Measurements from ENCODE around the gene NUTM2F.
A peak's percentile ranks its signal among the peaks of the same experiment; 100 is the strongest.
"Not testable (repeated sequence)": the region's sequence is repeated elsewhere in the genome, so short reads cannot be mapped to it uniquely, and the experiment has no call there.

The NUTM2F gene

DNA sequence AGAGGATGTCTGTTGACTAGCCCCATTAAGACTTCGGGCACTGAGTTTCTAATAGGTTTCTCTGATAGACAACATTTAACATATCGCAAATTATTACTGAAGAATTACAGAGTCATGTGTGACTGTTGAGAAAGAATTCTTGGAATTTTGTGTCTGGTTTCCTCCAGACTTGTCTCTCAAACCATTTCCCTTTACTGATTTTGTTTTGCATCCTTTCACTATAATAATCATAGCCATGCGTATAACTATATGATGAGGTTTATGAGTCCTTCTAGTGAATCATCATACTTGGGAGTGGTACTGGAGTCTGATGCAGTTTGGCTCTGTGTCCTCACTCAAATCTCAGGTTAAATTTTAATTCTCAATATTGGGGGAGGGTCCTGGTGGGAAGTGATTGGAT, 42.3 kb downstream of the NUTM2F start:
- H3K36me3 ChIP-seq (ENCODE audit: control insufficient read depth in 1 of 2, insufficient read depth in 2 of 2, low read length in 2 of 2) = peaks cover 0 to 5% of the 10 kb centered on the region in 2 donors
- no peaks in the 10 kb centered on the region for H3K27me3 ChIP-seq (ENCODE audit: control insufficient read depth in 1 of 2, insufficient read depth in 2 of 2, low read length in 2 of 2)
- H3K9me3 ChIP-seq (ENCODE audit: control insufficient read depth in 1 of 2, low read length in 2 of 2) = peaks cover 0 to under 1% of the 10 kb centered on the region in 2 donors
- no peak overlapping the region for H3K27ac ChIP-seq (ENCODE audit: low read depth, low read length)
- no peak overlapping the region for H3K9ac ChIP-seq (ENCODE audit: low read depth in 1 of 2, low read length in 2 of 2)
- no peaks in the 10 kb centered on the region for H3K4me1 ChIP-seq (ENCODE audit: control insufficient read depth in 1 of 2, insufficient read depth in 2 of 2, low read length in 2 of 2)
- H3K4me3 ChIP-seq (ENCODE audit: low read depth in 1 of 2, low read length in 2 of 2) = no peak overlapping the region

DNA sequence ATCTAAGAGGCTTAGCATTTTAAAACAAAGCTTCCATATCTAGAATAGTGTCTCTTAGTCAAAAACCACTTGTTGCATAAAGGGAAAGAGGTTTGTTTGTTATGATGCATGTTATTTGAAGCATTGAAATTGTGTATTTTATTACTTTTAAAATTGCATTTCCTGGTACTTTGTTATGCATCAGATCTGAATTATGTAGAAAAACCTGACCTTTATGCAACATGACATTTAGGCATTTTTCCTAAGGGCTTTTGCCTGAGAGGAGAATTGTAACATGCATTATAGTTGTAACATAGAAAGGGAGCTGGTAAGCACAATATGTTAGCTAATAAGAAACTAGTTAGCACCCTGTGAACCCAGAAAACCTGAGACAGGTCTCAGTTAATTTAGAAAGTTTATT, 47.3 kb downstream of the NUTM2F start:
- H3K27me3 ChIP-seq (ENCODE audit: control insufficient read depth in 1 of 2, insufficient read depth in 2 of 2, low read length in 2 of 2) = no peaks in the 10 kb centered on the region
- peaks cover 4 to 13% of the 10 kb centered on the region in 2 donors for H3K36me3 ChIP-seq (ENCODE audit: control insufficient read depth in 1 of 2, insufficient read depth in 2 of 2, low read length in 2 of 2)
- no peak overlapping the region for H3K27ac ChIP-seq (ENCODE audit: low read depth, low read length)
- H3K9ac ChIP-seq (ENCODE audit: low read depth in 1 of 2, low read length in 2 of 2) = no peak overlapping the region
- peaks cover 0 to 5% of the 10 kb centered on the region in 2 donors for H3K9me3 ChIP-seq (ENCODE audit: control insufficient read depth in 1 of 2, low read length in 2 of 2)
- no peak overlapping the region for H3K4me3 ChIP-seq (ENCODE audit: low read depth in 1 of 2, low read length in 2 of 2)
- peaks cover 10 to 11% of the 10 kb centered on the region in 2 donors for H3K4me1 ChIP-seq (ENCODE audit: control insufficient read depth in 1 of 2, insufficient read depth in 2 of 2, low read length in 2 of 2)

- Histone ChIP-seq H3K27me3 (ENCODE audit: control insufficient read depth in 1 of 2, insufficient read depth in 2 of 2, low read length in 2 of 2) (no peaks in the 10 kb centered on the region), H3K4me1 (ENCODE audit: control insufficient read depth in 1 of 2, insufficient read depth in 2 of 2, low read length in 2 of 2) (peaks cover 10 to 11% of the 10 kb centered on the region in 2 donors), H3K9ac (ENCODE audit: low read depth in 1 of 2, low read length in 2 of 2) (no peak overlapping the region), H3K36me3 (ENCODE audit: control insufficient read depth in 1 of 2, insufficient read depth in 2 of 2, low read length in 2 of 2) (peaks cover 4 to 13% of the 10 kb centered on the region in 2 donors), H3K9me3 (ENCODE audit: control insufficient read depth in 1 of 2, low read length in 2 of 2) (peaks cover 0 to 5% of the 10 kb centered on the region in 2 donors), H3K4me3 (ENCODE audit: low read depth in 1 of 2, low read length in 2 of 2) (no peak overlapping the region), H3K27ac (ENCODE audit: low read depth, low read length) (no peak overlapping the region)
Measured at GRCh38 chr9:94280409-94280989, 47.9 kb downstream of the NUTM2F start.

- peaks cover 4 to 13% of the 10 kb centered on the region in 2 donors for H3K36me3 ChIP-seq (ENCODE audit: control insufficient read depth in 1 of 2, insufficient read depth in 2 of 2, low read length in 2 of 2)
- H3K9me3 ChIP-seq (ENCODE audit: control insufficient read depth in 1 of 2, low read length in 2 of 2) = peaks cover 0 to 5% of the 10 kb centered on the region in 2 donors
- no peak overlapping the region for H3K27ac ChIP-seq (ENCODE audit: low read depth, low read length)
- peaks cover 10 to 11% of the 10 kb centered on the region in 2 donors for H3K4me1 ChIP-seq (ENCODE audit: control insufficient read depth in 1 of 2, insufficient read depth in 2 of 2, low read length in 2 of 2)
- H3K27me3 ChIP-seq (ENCODE audit: control insufficient read depth in 1 of 2, insufficient read depth in 2 of 2, low read length in 2 of 2) = no peaks in the 10 kb centered on the region
- H3K9ac ChIP-seq (ENCODE audit: low read depth in 1 of 2, low read length in 2 of 2) = no peak overlapping the region
- peak overlapping the region in 1 of 2 donors; percentile 7 for H3K4me3 ChIP-seq (ENCODE audit: low read depth in 1 of 2, low read length in 2 of 2)
Measured at GRCh38 chr9:94277885-94278536, 50.4 kb downstream of the NUTM2F start.

GRCh38 chr9:94277029-94277428, 51.4 kb downstream of the NUTM2F start:
- H3K4me3 ChIP-seq (ENCODE audit: low read depth in 1 of 2, low read length in 2 of 2); H3K27me3 ChIP-seq (ENCODE audit: control insufficient read depth in 1 of 2, insufficient read depth in 2 of 2, low read length in 2 of 2); H3K27ac ChIP-seq (ENCODE audit: low read depth, low read length); H3K9ac ChIP-seq (ENCODE audit: low read depth in 1 of 2, low read length in 2 of 2); H3K9me3 ChIP-seq (ENCODE audit: control insufficient read depth in 1 of 2, low read length in 2 of 2): not testable (repeated sequence)
- Histone ChIP-seq H3K4me1 (ENCODE audit: control insufficient read depth in 1 of 2, insufficient read depth in 2 of 2, low read length in 2 of 2) (peaks cover 10 to 11% of the 10 kb centered on the region in 2 donors), H3K36me3 (ENCODE audit: control insufficient read depth in 1 of 2, insufficient read depth in 2 of 2, low read length in 2 of 2) (peaks cover 4 to 13% of the 10 kb centered on the region in 2 donors)

DNA sequence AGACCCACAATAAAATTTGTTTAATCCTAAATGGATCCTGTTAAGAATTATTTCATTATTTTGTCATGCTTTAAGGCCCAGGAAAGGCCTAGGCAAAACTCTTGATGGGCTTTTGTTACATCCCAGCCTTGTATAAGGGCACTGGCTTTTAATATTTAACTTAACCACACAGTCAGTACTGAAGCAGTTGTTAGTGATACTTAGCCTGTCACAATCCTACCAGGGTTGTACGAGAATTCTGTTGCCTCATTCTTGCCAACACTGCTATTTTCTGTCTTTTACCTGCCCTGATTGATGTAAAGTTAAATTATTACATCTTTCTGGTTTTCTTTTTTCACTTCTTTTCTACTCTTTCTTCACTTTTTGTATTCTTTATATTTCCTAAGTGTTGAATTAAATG, 58.4 kb downstream of the NUTM2F start:
- Histone ChIP-seq H3K4me1 (ENCODE audit: control insufficient read depth in 1 of 2, insufficient read depth in 2 of 2, low read length in 2 of 2) (peaks cover 0 to 3% of the 10 kb centered on the region in 2 donors), H3K36me3 (ENCODE audit: control insufficient read depth in 1 of 2, insufficient read depth in 2 of 2, low read length in 2 of 2) (no peaks in the 10 kb centered on the region), H3K27me3 (ENCODE audit: control insufficient read depth in 1 of 2, insufficient read depth in 2 of 2, low read length in 2 of 2) (no peaks in the 10 kb centered on the region), H3K4me3 (ENCODE audit: low read depth in 1 of 2, low read length in 2 of 2) (no peak overlapping the region), H3K9ac (ENCODE audit: low read depth in 1 of 2, low read length in 2 of 2) (no peak overlapping the region), H3K9me3 (ENCODE audit: control insufficient read depth in 1 of 2, low read length in 2 of 2) (peaks cover 0 to 8% of the 10 kb centered on the region in 2 donors), H3K27ac (ENCODE audit: low read depth, low read length) (no peak overlapping the region)

DNA sequence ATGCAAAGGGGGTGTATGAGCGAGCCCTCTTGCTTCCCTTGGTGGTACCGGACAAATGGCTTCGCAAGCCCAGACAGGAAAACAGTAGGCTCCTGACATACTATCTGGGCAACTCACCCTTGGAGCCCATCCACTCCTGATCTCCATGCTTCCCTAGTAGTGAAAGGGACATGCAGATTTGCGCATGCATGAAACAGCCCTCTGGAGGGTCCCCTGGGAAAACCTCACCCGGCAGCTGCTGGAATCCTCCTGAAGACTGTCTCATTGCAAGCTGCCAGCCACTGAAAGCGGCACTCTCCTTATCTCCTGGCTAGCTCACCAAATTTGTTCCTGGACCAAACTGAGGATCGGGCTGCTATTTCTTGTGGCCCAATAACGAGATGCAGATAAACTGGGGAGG, 59.2 kb downstream of the NUTM2F start:
- Histone ChIP-seq H3K9ac (ENCODE audit: low read depth in 1 of 2, low read length in 2 of 2) (no peak overlapping the region), H3K36me3 (ENCODE audit: control insufficient read depth in 1 of 2, insufficient read depth in 2 of 2, low read length in 2 of 2) (no peaks in the 10 kb centered on the region), H3K27me3 (ENCODE audit: control insufficient read depth in 1 of 2, insufficient read depth in 2 of 2, low read length in 2 of 2) (no peaks in the 10 kb centered on the region), H3K9me3 (ENCODE audit: control insufficient read depth in 1 of 2, low read length in 2 of 2) (peaks cover 0 to 8% of the 10 kb centered on the region in 2 donors), H3K4me1 (ENCODE audit: control insufficient read depth in 1 of 2, insufficient read depth in 2 of 2, low read length in 2 of 2) (peaks cover 0 to 3% of the 10 kb centered on the region in 2 donors), H3K27ac (ENCODE audit: low read depth, low read length) (no peak overlapping the region), H3K4me3 (ENCODE audit: low read depth in 1 of 2, low read length in 2 of 2) (no peak overlapping the region)

All from duodenal mucosa (tissue), 2 donors.